Left renal pelvis (tissue), 4 donors: ENCODE results near the gene TSHZ2. TPM values are rescaled to one million over a fixed set of nuclear protein-coding genes. Genes with fewer than 3 reads are reported as not detected.
"Not testable (repeated sequence)": the region's sequence is repeated elsewhere in the genome, so short reads cannot be mapped to it uniquely, and the experiment has no call there.

Experiments
- DNase-seq, 4 donors: peaks; one replicate each; pipeline ENCODE4 v3.0.0-alpha.2; 2013; ENCODE audit warnings: low read depth in 4 of 4, low spot score in 3 of 4
- polyA plus RNA-seq, 4 donors: library from polyadenylated mRNA; unstranded; fragments of 120-200 nt; gene quantifications; one replicate each; pipeline ENCODE4 v1.2.1, GENCODE V29; 2013; ENCODE audit not compliant: insufficient read length in 4 of 4

TSHZ2 gene
- polyA plus RNA-seq, 4 donors, result 11.8 to 23.4 (median 14.1) TPM

- DNase-seq, result no peak
Observed at GRCh38 chr20:53425481-53425880, 453.3 kb downstream of the TSHZ2 start.

- DNase-seq, result no peak
Observed at GRCh38 chr20:53425941-53426340, 453.8 kb downstream of the TSHZ2 start.

- DNase-seq, result no peak
Observed at GRCh38 chr20:53426766-53427312, 454.7 kb downstream of the TSHZ2 start.

- DNase-seq, result no peak
Observed at GRCh38 chr20:53427951-53428350, 455.8 kb downstream of the TSHZ2 start.

- DNase-seq, result no peak
Observed at GRCh38 chr20:53428588-53428987, 456.4 kb downstream of the TSHZ2 start.

GRCh38 chr20:53428996-53429395 lies 456.8 kb downstream of the TSHZ2 start:
- no peak for DNase-seq

GRCh38 chr20:53434662-53435061 lies 462.5 kb downstream of the TSHZ2 start:
- DNase-seq, result no peak

- not testable (repeated sequence) for DNase-seq
Observed at GRCh38 chr20:53436927-53437326, 464.8 kb downstream of the TSHZ2 start.

- DNase-seq, result no peak
Observed at GRCh38 chr20:53438368-53438767, 466.2 kb downstream of the TSHZ2 start.

- no peak for DNase-seq
Observed at GRCh38 chr20:53439046-53439445, 466.9 kb downstream of the TSHZ2 start.

- DNase-seq, result no peak
Observed at GRCh38 chr20:53439616-53440015, 467.5 kb downstream of the TSHZ2 start.

- peak; percentile 78 to 85 (median 78) for DNase-seq
Observed at GRCh38 chr20:53444401-53445149, 472.4 kb downstream of the TSHZ2 start.

- DNase-seq, result peak in 3 of 4 donors; percentile 10 to 31 (median 29)
Observed at GRCh38 chr20:53445321-53445731, 473.2 kb downstream of the TSHZ2 start.

GRCh38 chr20:53445932-53446331 lies 473.8 kb downstream of the TSHZ2 start:
- DNase-seq, result no peak

GRCh38 chr20:53447316-53447715 lies 475.2 kb downstream of the TSHZ2 start:
- DNase-seq, result no peak

GRCh38 chr20:53448426-53448825 lies 476.3 kb downstream of the TSHZ2 start:
- DNase-seq, result no peak

- no peak for DNase-seq
Observed at GRCh38 chr20:53448875-53449274, 476.7 kb downstream of the TSHZ2 start.

- DNase-seq, result no peak
Observed at GRCh38 chr20:53453076-53453475, 480.9 kb downstream of the TSHZ2 start.

- no peak for DNase-seq
Observed at GRCh38 chr20:53454675-53455276, 482.6 kb downstream of the TSHZ2 start.

GRCh38 chr20:53463101-53463972 lies 491.2 kb downstream of the TSHZ2 start:
- no peak for DNase-seq

- no peak for DNase-seq
Observed at GRCh38 chr20:53466279-53466678, 494.1 kb downstream of the TSHZ2 start.
